ENCODE measurements around the gene ZNF775. TPM values are rescaled to one million over a fixed set of nuclear protein-coding genes. Genes with fewer than 3 reads are reported as not detected.

Gene ZNF775
- total RNA-seq, 1 donor from 2014 or later: 17.1 TPM

DNA sequence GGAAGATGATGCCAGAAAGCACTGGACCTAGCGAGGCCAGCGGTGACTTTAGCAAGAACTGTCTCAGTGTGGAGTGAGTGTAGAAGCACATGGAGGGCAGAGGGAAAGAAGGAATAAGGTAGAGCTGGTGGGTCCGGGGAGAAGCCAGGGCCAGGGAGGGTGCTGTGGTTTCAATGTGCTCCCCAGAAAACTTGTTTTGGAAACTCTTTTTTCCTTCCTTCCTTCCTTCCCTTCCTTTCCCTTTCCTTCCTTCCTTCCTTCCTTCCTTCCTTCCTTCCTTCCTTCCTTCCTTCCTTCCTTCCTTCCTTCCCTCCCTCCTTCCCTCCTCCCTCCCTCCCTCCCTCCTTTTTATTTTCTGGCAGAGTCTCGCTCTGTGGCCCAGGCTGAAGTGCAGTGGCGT, 32.2 kb upstream of the ZNF775 start:
- H3K4me1 ChIP-seq: peaks cover 2% of the 10 kb centered on the region in 2 donors
- intact Hi-C loops (cut with DNase I): no loop called here
- no peaks in the 10 kb centered on the region for H3K36me3 ChIP-seq
- H3K9me3 ChIP-seq: no peaks in the 10 kb centered on the region
- no peak overlapping the region for H3K4me3 ChIP-seq
- no peak overlapping the region for H3K27ac ChIP-seq
- no peak for DNase-seq (ENCODE audit: low spot score in 2 of 2)
- no peaks in the 10 kb centered on the region for H3K27me3 ChIP-seq
- TF ChIP-seq, protein P1, sequence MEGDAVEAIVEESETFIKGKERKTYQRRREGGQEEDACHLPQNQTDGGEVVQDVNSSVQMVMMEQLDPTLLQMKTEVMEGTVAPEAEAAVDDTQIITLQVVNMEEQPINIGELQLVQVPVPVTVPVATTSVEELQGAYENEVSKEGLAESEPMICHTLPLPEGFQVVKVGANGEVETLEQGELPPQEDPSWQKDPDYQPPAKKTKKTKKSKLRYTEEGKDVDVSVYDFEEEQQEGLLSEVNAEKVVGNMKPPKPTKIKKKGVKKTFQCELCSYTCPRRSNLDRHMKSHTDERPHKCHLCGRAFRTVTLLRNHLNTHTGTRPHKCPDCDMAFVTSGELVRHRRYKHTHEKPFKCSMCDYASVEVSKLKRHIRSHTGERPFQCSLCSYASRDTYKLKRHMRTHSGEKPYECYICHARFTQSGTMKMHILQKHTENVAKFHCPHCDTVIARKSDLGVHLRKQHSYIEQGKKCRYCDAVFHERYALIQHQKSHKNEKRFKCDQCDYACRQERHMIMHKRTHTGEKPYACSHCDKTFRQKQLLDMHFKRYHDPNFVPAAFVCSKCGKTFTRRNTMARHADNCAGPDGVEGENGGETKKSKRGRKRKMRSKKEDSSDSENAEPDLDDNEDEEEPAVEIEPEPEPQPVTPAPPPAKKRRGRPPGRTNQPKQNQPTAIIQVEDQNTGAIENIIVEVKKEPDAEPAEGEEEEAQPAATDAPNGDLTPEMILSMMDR (IDR thresholded peaks at IDR 0.05): no peak

DNA sequence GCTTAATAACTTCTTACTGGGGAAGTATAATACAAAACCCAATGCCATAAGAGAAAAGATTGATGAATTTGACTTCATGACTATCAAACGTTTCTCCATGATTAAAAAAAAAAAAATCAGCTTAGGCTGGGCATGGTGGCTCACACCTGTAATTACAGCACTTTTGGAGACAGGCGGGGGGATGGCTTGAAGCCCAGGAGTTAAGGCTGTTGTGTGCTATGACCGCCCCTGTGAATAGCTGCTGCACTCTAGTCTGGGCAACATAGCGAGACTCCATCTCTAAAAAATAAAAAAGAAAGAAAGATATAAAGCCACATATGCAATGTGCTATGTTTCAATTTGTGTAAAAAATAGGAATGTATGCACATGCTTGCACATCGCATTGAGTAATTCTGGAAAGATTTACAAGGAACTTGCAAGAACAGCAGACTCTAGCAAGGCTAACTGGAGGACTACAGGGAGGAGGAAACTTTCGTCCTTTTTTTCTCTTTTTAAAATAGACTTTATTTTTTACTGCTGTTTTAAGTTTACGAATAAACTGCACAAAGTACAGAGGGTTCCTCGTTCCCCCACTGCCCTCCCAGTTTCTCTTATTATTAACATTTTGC, 27.4 kb upstream of the ZNF775 start:
- intact Hi-C loops (cut with DNase I): no loop called here
- no peak for DNase-seq (ENCODE audit: low spot score in 2 of 2)

DNA sequence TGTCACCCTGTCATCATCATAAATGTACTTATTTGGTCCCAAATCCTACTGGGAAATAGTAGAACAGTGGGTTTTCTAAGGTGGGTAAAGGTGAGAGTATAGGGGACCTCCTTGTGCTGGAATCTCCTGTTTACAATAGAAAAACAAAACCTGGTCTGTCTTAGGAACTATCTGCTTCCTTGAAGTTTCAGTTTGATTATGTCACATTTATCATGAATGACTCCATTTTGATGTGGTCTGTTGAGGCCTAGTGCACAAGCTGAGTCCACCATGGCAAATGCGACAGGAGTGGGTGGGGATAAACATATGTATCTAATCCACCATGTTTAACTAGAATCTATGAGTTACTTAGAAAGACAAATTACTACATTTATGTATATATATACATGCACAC, 23.5 kb upstream of the ZNF775 start:
- no peak overlapping the region for H3K27ac ChIP-seq

More for the DNA sequence above, 27.4 kb upstream of the ZNF775 start:
- Histone ChIP-seq H3K4me3 (no peak overlapping the region), H3K27me3 (no peaks in the 10 kb centered on the region), H3K27ac (no peak overlapping the region), H3K9me3 (no peaks in the 10 kb centered on the region), H3K4me1 (no peaks in the 10 kb centered on the region), H3K36me3 (no peaks in the 10 kb centered on the region)
- TF ChIP-seq, protein P1 (IDR thresholded peaks at IDR 0.05): no peak

DNA sequence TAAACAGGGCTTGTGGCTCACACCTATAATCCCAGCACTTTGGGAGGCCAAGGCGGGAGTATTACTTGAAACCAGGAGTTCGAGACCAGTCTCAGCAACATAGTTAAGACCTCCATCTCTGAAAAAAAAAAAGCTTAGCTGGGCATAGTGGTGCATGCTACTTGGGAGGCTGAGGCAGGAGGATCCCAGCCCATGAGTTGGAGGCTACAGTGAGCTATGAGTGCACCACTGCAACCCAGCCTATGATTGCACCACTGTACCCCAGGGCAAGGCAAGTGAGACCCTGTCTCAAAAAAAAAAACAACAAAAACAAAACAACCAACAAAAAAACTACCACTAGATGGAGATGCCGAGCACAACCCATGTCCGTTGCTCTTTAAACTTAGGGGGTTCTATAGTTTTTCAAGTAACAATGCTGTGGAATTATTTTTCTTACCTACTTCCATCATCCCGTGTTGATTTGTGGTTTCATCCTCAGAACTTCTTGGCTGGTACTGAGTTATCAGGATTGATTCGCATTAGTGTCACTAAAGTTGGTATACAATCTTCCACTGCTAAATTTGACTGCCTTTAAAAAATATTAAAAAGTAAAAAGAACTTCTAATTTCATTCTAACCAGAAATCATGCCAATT, 22.7 kb upstream of the ZNF775 start:
- Histone ChIP-seq H3K27ac (no peak overlapping the region), H3K9me3 (no peaks in the 10 kb centered on the region), H3K27me3 (no peaks in the 10 kb centered on the region), H3K36me3 (no peaks in the 10 kb centered on the region), H3K4me3 (no peak overlapping the region), H3K4me1 (no peaks in the 10 kb centered on the region)
- intact Hi-C loops (cut with DNase I): loop anchor here (1.0 kb wide), 2 partner anchors 32 to 65 kb away; no protein-coding TSS in a partner anchor
- DNase-seq (ENCODE audit: low spot score in 2 of 2): no peak
- TF ChIP-seq, protein P1 (IDR thresholded peaks at IDR 0.05): peak; percentile 4 to 60 (median 42)

More for the DNA sequence above, 23.5 kb upstream of the ZNF775 start:
- Histone ChIP-seq H3K36me3 (no peaks in the 10 kb centered on the region), H3K4me3 (no peak overlapping the region), H3K9me3 (no peaks in the 10 kb centered on the region), H3K4me1 (no peaks in the 10 kb centered on the region), H3K27me3 (no peaks in the 10 kb centered on the region)
- TF ChIP-seq, protein P1 (IDR thresholded peaks at IDR 0.05): no peak
- intact Hi-C loops (cut with DNase I): loop anchor here (1.0 kb wide), 2 partner anchors 33 to 66 kb away; no protein-coding TSS in a partner anchor
- no peak for DNase-seq (ENCODE audit: low spot score in 2 of 2)

DNA sequence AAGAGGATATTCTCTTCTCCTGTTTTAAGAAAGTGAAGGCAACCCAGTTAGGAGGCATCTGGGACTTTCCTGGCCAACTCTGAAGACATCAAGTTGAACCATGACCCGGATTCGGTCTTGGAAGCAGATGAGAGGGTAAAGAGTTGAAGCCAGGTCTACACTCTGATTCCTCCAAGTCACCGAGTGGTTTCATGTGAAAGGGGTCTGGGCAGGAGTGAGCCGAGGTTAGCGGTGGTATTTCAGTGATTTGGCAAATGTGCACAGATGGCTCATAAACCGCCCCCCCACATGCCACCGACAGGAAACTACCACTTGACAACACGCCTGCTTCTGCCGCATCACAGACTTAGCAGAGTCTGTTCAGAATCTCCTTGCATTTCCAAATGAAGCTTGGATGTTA, 21.9 kb upstream of the ZNF775 start:
- intact Hi-C loops (cut with DNase I): no loop called here

More for the DNA sequence above, 21.9 kb upstream of the ZNF775 start:
- no peak overlapping the region for H3K4me3 ChIP-seq
- TF ChIP-seq, protein P1 (IDR thresholded peaks at IDR 0.05): no peak
- H3K4me1 ChIP-seq: no peaks in the 10 kb centered on the region
- H3K27me3 ChIP-seq: no peaks in the 10 kb centered on the region
- DNase-seq (ENCODE audit: low spot score in 2 of 2): peak in 1 of 2 donors; percentile 35
- no peak overlapping the region for H3K27ac ChIP-seq
- H3K9me3 ChIP-seq: no peaks in the 10 kb centered on the region
- no peaks in the 10 kb centered on the region for H3K36me3 ChIP-seq
